ENCODE data around the gene SLC44A5. TPM values are rescaled to one million over a fixed set of nuclear protein-coding genes. Genes with fewer than 3 reads are reported as not detected.
"Not testable (repeated sequence)": the region's sequence is repeated elsewhere in the genome, so short reads cannot be mapped to it uniquely, and the experiment has no call there.

The SLC44A5 gene
- total RNA-seq, 1 donor from 2014 or later, result 0.69 TPM

- Mint-ChIP-seq H3K4me1 (no peaks in the 10 kb centered on the region), H3K36me3 (ENCODE audit: low read depth) (no peaks in the 10 kb centered on the region), H3K27me3 (no peaks in the 10 kb centered on the region), H3K27ac (no peak overlapping the region), H3K4me3 (no peak overlapping the region), H3K9me3 (no peaks in the 10 kb centered on the region)
- ChIA-PET CTCF (no interaction called here), POLR2A (no interaction called here)
- ATAC-seq (ENCODE audit: low read depth) (no peak), DNase-seq (no peak)
- TF ChIP-seq CTCF (IDR thresholded peaks at IDR 0.05), result no peak
- intact Hi-C loops (cut with micrococcal nuclease), result no loop called here
These were observed 109.2 kb downstream of the SLC44A5 start for GRCh38 chr1:75501577-75502295.

GRCh38 chr1:75492011-75492410 lies 118.9 kb downstream of the SLC44A5 start:
- ChIA-PET POLR2A (no interaction called here), CTCF (no interaction called here)
- DNase-seq (no peak), ATAC-seq (ENCODE audit: low read depth) (no peak)
- H3K27ac Mint-ChIP-seq, result no peak overlapping the region
- H3K36me3 Mint-ChIP-seq (ENCODE audit: low read depth), result no peaks in the 10 kb centered on the region
- peaks cover 3% of the 10 kb centered on the region for H3K9me3 Mint-ChIP-seq
- H3K4me3 Mint-ChIP-seq, result no peak overlapping the region
- intact Hi-C loops (cut with micrococcal nuclease), result no loop called here
- H3K4me1 Mint-ChIP-seq, result no peaks in the 10 kb centered on the region
- H3K27me3 Mint-ChIP-seq, result peaks cover 2% of the 10 kb centered on the region
- no peak for TF ChIP-seq CTCF (IDR thresholded peaks at IDR 0.05)

- Mint-ChIP-seq H3K27ac (no peak overlapping the region), H3K9me3 (peaks cover 8% of the 10 kb centered on the region), H3K4me1 (no peaks in the 10 kb centered on the region), H3K4me3 (no peak overlapping the region), H3K36me3 (ENCODE audit: low read depth) (no peaks in the 10 kb centered on the region), H3K27me3 (no peaks in the 10 kb centered on the region)
- DNase-seq (no peak), ATAC-seq (ENCODE audit: low read depth) (no peak)
- ChIA-PET CTCF (no interaction called here), POLR2A (no interaction called here)
- TF ChIP-seq CTCF (IDR thresholded peaks at IDR 0.05), result no peak
- intact Hi-C loops (cut with micrococcal nuclease), result no loop called here
These were observed 123.5 kb downstream of the SLC44A5 start for GRCh38 chr1:75487399-75487798.

- intact Hi-C loops (cut with micrococcal nuclease), result no loop called here
- H3K4me1 Mint-ChIP-seq, result no peaks in the 10 kb centered on the region
- DNase-seq (no peak), ATAC-seq (ENCODE audit: low read depth) (no peak)
- CTCF ChIA-PET, result no interaction called here
- H3K27ac Mint-ChIP-seq, result no peak overlapping the region
- no peaks in the 10 kb centered on the region for H3K27me3 Mint-ChIP-seq
- no peak for TF ChIP-seq CTCF (IDR thresholded peaks at IDR 0.05)
- POLR2A ChIA-PET, result no interaction called here
- H3K36me3 Mint-ChIP-seq (ENCODE audit: low read depth), result no peaks in the 10 kb centered on the region
- no peak overlapping the region for H3K4me3 Mint-ChIP-seq
- H3K9me3 Mint-ChIP-seq, result peaks cover 8% of the 10 kb centered on the region
These were observed 126.1 kb downstream of the SLC44A5 start for GRCh38 chr1:75484789-75485188.

- CTCF ChIA-PET, result no interaction called here
- intact Hi-C loops (cut with micrococcal nuclease), result no loop called here
- ATAC-seq (ENCODE audit: low read depth) (no peak), DNase-seq (no peak)
- Mint-ChIP-seq H3K4me3 (no peak overlapping the region), H3K27me3 (no peaks in the 10 kb centered on the region), H3K27ac (no peak overlapping the region), H3K36me3 (ENCODE audit: low read depth) (no peaks in the 10 kb centered on the region), H3K4me1 (no peaks in the 10 kb centered on the region), H3K9me3 (peaks cover 8% of the 10 kb centered on the region)
- TF ChIP-seq CTCF (IDR thresholded peaks at IDR 0.05), result no peak
- POLR2A ChIA-PET, result no interaction called here
These were observed 128.0 kb downstream of the SLC44A5 start for GRCh38 chr1:75482951-75483350.

GRCh38 chr1:75476486-75476885 lies 134.4 kb downstream of the SLC44A5 start:
- H3K4me1 Mint-ChIP-seq; H3K4me3 Mint-ChIP-seq; H3K27ac Mint-ChIP-seq; CTCF ChIA-PET; H3K9me3 Mint-ChIP-seq; H3K27me3 Mint-ChIP-seq; DNase-seq; ATAC-seq (ENCODE audit: low read depth); intact Hi-C loops (cut with micrococcal nuclease); POLR2A ChIA-PET; H3K36me3 Mint-ChIP-seq (ENCODE audit: low read depth): not testable (repeated sequence)

Measured in activated B cell treated with CpG ODN at 0.5 μM for 24 hours (primary cell).